ENCODE data around the gene EBLN2. TPM values are rescaled to one million over a fixed set of nuclear protein-coding genes. Genes with fewer than 3 reads are reported as not detected.

Gene EBLN2
- 1 to 10 TPM; 6.2 to 6.3 TPM for total RNA-seq

DNA sequence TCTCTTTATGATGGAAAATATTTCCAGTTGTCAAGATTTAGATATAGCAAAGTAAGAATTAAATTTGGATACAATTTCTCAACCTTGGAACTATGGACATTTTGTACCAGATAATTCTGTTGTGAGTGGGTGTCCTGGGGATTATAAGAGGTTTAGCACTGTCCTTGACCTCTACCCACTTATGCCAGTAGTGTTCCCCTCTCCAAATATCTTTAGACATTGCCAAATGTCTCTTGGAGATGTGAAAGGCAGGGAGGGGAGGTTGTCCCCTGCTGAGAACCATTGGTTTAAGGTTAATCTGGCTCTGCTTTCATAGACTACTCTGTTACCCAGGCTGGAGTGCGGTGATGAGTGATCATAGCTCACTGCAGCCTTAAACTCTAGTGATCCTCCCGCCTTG lies at the start of gene EBLN2:
Gene EBLN2 (plus strand): TSS at position 244 of the 400 bp plus-strand sequence. CDS start 423 bp downstream, outside the sequence.
- ATAC-seq (ENCODE audit: low read depth) = no peak
- peaks cover 17% of the 10 kb centered on the region for H3K36me3 Mint-ChIP-seq
- H3K9me3 Mint-ChIP-seq = no peaks in the 10 kb centered on the region
- DNase-seq = no peak
- peaks cover 2% of the 10 kb centered on the region for H3K4me1 Mint-ChIP-seq
- POLR2A ChIA-PET = no interaction called here
- H3K27me3 Mint-ChIP-seq = no peaks in the 10 kb centered on the region
- no peak within 1 kb of the TSS for H3K27ac Mint-ChIP-seq
- no peak within 1 kb of the TSS for H3K4me3 Mint-ChIP-seq

- Mint-ChIP-seq H3K4me3 (no peak overlapping the region), H3K27me3 (no peaks in the 10 kb centered on the region)
- POLR2A ChIA-PET = no interaction called here
These were observed 43.2 kb upstream of the EBLN2 start for GRCh38 chr3:73018298-73018697.

DNA sequence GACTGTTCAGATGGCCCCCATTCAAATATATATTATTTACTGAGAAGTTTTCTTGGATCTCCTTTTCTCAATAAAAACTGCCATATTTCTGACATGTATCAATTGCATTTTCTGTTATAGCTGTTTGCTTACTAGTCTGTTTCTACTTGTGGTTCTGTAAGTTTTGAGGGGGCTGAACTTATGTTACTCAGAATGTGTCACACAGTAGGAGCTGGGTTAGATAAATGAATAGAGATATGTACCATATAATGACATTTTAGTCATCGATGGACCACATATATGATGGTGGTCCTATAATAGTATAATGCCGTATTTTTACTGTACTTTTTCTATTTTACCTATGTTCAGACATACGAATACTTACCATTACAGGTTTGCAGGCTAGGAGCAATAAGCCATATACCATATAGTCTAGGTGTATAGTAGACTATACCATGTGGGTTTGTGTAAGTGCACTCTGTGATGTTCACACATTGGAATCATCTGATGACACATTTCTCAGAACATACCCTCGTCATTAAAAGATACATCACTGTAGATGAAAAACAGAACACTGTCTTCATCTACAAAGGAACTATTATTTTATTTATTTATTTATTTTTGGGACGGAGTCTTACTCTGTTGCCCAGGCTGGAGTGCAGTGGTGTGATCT lies 42.5 kb upstream of the EBLN2 start:
- no peak for DNase-seq
- H3K36me3 Mint-ChIP-seq = peaks cover 30% of the 10 kb centered on the region
- H3K27ac Mint-ChIP-seq = no peak overlapping the region
- no peak for ATAC-seq (ENCODE audit: low read depth)
- POLR2A ChIA-PET = no interaction called here
- peaks cover 19% of the 10 kb centered on the region for H3K4me1 Mint-ChIP-seq
- no peaks in the 10 kb centered on the region for H3K27me3 Mint-ChIP-seq
- no peak overlapping the region for H3K4me3 Mint-ChIP-seq
- H3K9me3 Mint-ChIP-seq = no peaks in the 10 kb centered on the region

More at GRCh38 chr3:73018298-73018697, 43.2 kb upstream of the EBLN2 start:
- Mint-ChIP-seq H3K9me3 (no peaks in the 10 kb centered on the region), H3K36me3 (peaks cover 31% of the 10 kb centered on the region), H3K4me1 (peaks cover 19% of the 10 kb centered on the region), H3K27ac (no peak overlapping the region)
- DNase-seq (no peak), ATAC-seq (ENCODE audit: low read depth) (no peak)

DNA sequence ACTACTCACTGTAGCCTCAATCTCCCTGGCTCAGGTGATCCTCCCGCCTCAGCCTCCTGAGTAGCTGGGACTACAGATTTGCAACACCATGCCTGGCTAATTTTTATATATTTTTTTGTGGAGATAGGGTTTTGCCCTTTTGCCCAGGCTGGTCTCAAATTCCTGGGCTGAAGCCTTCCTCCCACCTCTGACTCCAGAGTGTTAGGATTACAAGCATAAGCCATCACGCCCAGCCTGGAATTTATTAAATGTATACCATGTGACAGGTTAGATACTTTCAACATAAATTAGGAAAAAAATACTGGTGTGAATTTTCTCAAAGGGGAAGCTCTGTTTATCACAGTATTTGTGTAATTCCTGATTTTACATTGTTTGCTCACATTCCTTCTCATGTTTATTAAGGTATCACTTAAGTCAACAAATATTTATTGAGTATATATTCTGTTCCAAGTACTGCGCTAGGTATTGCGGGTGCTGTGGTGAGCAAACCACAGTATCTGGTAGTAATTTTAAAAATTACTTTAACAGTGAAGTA lies 40.1 kb upstream of the EBLN2 start:
- DNase-seq = no peak
- ATAC-seq (ENCODE audit: low read depth) = no peak
- Mint-ChIP-seq H3K27ac (no peak overlapping the region), H3K36me3 (peaks cover 29% of the 10 kb centered on the region), H3K4me3 (no peak overlapping the region), H3K4me1 (peaks cover 26% of the 10 kb centered on the region), H3K9me3 (no peaks in the 10 kb centered on the region), H3K27me3 (no peaks in the 10 kb centered on the region)
- POLR2A ChIA-PET = no interaction called here

DNA sequence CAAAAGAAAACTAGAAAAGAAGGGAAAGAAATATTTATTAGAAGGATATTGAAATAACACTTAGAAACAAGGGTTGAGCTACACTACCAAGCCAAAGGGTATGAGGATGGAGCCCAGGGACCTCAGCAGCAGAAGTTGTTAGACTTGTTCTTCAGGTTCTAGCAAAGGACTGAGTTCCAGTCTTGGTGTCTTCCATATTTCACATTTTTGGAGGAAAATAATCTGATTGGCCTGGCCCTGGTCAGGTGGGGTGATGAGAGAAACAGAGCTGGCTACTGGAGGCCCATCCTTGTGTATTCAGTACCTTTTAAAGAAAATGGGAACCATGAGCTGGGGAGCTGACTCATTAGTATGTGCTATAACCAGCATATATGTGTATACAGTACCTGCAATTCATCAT lies 36.6 kb upstream of the EBLN2 start:
- no peak overlapping the region for H3K4me3 Mint-ChIP-seq
- H3K27me3 Mint-ChIP-seq = no peaks in the 10 kb centered on the region
- H3K27ac Mint-ChIP-seq = no peak overlapping the region
- H3K4me1 Mint-ChIP-seq = peaks cover 31% of the 10 kb centered on the region
- POLR2A ChIA-PET = no interaction called here
- ATAC-seq (ENCODE audit: low read depth) (no peak), DNase-seq (no peak)
- H3K9me3 Mint-ChIP-seq = no peaks in the 10 kb centered on the region
- H3K36me3 Mint-ChIP-seq = peaks cover 35% of the 10 kb centered on the region

DNA sequence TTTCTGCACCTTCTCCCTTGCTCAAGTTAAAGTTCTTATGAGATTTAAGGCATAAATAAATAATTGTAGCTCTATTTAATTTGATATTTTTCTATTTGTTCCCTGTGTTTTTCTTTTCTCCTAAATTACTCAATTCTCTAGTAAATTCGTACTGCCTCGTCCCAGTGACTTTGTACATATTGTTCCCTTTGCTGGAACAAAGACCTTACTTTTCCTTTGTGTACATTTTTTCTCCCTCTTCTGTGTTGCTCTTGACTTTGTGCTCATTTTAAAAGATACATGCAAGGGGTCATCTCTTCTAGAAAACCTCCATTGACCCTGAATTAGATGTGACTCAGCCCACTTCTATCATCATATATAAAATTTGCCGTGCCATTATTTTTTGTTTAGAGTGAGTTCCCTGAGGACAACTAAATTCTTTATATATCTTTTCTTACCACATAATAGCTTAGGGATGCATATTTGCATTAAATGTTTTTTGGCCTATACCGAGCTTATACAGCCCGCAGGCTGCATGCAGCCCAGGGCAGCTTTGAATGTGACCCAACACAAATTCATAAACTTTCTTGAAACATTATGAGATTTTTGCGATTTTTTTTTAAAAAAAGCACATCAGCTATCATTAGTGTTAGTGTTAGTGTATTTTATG lies 35.2 kb upstream of the EBLN2 start:
- ATAC-seq (ENCODE audit: low read depth) (no peak), DNase-seq (no peak)
- Mint-ChIP-seq H3K4me3 (no peak overlapping the region), H3K36me3 (peaks cover 48% of the 10 kb centered on the region), H3K27me3 (no peaks in the 10 kb centered on the region), H3K9me3 (peaks cover 1% of the 10 kb centered on the region), H3K4me1 (peaks cover 27% of the 10 kb centered on the region), H3K27ac (no peak overlapping the region)
- POLR2A ChIA-PET = interaction anchor here (0.6 to 1.0 kb wide), 2 partner anchors 9 to 20 kb away, joined by 3 to 5 read pairs; no protein-coding TSS in a partner anchor

DNA sequence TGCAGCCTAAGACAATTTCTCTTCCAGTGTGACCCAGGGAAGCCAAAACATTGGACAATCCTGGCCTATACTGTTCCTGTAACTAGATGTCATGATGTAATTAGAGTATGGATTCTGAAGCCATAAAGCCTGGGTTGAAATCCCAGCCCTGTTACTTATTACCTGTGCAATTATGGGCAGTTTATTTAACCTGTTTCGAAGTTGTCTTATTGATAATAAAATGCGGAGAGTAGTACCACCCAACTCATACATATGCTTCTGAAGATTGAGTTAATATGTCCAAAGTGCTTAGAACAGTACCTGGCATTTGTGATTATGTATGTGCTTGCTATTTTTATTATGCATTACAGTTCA lies 34.7 kb upstream of the EBLN2 start:
- Mint-ChIP-seq H3K4me3 (no peak overlapping the region), H3K4me1 (peaks cover 27% of the 10 kb centered on the region), H3K9me3 (peaks cover 1% of the 10 kb centered on the region), H3K27me3 (no peaks in the 10 kb centered on the region), H3K36me3 (peaks cover 48% of the 10 kb centered on the region), H3K27ac (no peak overlapping the region)
- POLR2A ChIA-PET = interaction anchor here (0.6 kb wide), 1 partner anchor 20 kb away, joined by 5 read pairs; no protein-coding TSS in a partner anchor
- ATAC-seq (ENCODE audit: low read depth) (no peak), DNase-seq (no peak)

DNA sequence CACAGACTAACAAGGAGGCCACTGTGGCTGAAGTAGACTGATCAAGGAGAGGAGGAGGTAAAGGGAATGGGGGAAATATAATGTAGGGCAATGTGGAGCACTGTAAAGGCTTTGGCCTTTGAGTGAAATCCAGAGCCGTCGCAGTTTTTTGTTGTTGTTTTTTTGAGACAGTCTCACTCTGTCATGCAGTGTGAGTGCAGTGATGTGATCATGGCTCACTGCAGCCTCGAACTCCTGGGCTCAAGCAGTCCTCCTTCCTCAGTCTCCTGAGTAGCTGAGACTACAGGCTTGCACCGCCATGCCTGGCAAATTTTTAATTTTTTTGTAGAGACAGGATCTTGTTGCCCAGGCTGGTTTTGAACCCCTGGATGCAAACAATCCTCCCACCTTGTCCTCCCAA lies 32.7 kb upstream of the EBLN2 start:
- Mint-ChIP-seq H3K36me3 (peaks cover 46% of the 10 kb centered on the region), H3K9me3 (peaks cover 1% of the 10 kb centered on the region), H3K27ac (no peak overlapping the region), H3K4me1 (peaks cover 26% of the 10 kb centered on the region), H3K4me3 (no peak overlapping the region), H3K27me3 (no peaks in the 10 kb centered on the region)
- ATAC-seq (ENCODE audit: low read depth) = no peak
- POLR2A ChIA-PET = no interaction called here
- no peak for DNase-seq

DNA sequence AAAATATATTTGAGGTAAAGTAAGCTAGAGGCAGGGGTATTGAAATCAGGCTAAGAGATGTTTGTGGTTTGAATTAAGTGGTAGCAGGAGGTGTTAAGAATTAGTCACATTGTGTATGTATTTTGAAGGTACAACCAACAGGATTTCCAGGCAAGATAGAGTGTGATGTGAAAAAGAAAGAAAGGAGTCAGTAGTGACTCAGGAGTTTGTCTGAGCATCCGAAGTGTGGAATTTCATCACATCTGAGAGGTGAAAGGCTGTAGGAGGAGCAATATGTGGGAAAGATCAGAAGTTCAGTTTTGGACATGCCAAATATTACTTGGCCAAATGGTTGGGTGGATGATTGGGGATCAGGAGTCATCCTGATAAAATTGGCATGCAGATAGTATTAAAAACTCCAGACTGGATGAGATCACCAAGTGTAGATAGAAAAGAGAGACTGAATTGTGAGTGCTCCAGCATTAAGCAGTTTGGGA lies 32.1 kb upstream of the EBLN2 start:
- Mint-ChIP-seq H3K4me1 (peaks cover 26% of the 10 kb centered on the region), H3K9me3 (peaks cover 1% of the 10 kb centered on the region), H3K27ac (peak overlapping the region; percentile 2), H3K27me3 (no peaks in the 10 kb centered on the region), H3K4me3 (no peak overlapping the region), H3K36me3 (peaks cover 46% of the 10 kb centered on the region)
- DNase-seq = no peak
- POLR2A ChIA-PET = no interaction called here
- peak; percentile 22 for ATAC-seq (ENCODE audit: low read depth)

- Mint-ChIP-seq H3K4me3 (no peak overlapping the region), H3K27ac (no peak overlapping the region), H3K36me3 (peaks cover 48% of the 10 kb centered on the region)
These were observed 31.3 kb upstream of the EBLN2 start for GRCh38 chr3:73030073-73030597.

GRCh38 chr3:73031573-73032103 lies 29.8 kb upstream of the EBLN2 start:
- peaks cover 19% of the 10 kb centered on the region for H3K4me1 Mint-ChIP-seq
- POLR2A ChIA-PET = no interaction called here
- no peak overlapping the region for H3K27ac Mint-ChIP-seq
- ATAC-seq (ENCODE audit: low read depth) = no peak
- H3K4me3 Mint-ChIP-seq = no peak overlapping the region
- no peak for DNase-seq
- peaks cover 44% of the 10 kb centered on the region for H3K36me3 Mint-ChIP-seq
- no peaks in the 10 kb centered on the region for H3K27me3 Mint-ChIP-seq
- H3K9me3 Mint-ChIP-seq = peaks cover 1% of the 10 kb centered on the region

More at GRCh38 chr3:73030073-73030597, 31.3 kb upstream of the EBLN2 start:
- Mint-ChIP-seq H3K4me1 (peaks cover 22% of the 10 kb centered on the region), H3K9me3 (peaks cover 1% of the 10 kb centered on the region), H3K27me3 (no peaks in the 10 kb centered on the region)
- DNase-seq (no peak), ATAC-seq (ENCODE audit: low read depth) (no peak)
- POLR2A ChIA-PET = no interaction called here

DNA sequence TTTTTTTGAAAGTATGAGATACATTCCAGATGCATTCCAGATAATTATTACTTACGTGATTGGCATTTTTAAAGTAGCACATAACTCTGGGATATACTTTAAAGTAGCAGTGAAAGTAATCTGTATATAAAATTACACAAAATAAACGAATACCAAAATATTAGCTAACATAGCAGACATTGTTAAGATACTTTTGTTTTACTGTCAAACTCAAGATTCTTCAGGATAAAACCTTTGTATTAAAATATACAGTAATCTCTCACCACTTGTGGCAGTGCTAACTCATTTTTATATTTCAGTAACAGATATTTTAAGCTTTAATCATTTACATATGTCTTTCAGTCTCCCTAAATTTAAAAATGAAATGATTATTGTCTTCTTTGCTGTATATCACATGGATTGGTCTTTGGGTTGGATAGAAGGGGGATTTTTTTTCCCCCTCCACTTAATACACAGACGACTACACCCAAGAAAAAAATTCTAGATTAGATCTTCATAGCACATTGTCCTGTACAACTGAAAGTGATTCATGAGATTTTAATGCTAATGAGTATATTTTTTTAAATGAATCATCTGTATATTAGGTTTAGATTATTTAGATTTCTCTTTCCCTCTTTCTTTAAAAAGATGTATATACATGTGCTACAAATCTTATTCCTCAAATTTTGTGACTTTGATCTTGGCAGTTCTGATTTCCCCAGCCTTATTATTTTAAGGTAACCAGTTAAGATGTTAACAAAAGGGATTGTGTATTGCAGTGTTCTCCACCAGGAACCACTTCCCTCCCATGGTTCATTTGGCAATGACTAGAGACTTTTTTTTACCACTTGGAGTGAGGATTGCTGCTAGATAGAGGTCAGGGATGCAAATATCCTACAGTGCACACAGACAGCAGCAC lies 24.5 kb upstream of the EBLN2 start:
- no peak for ATAC-seq (ENCODE audit: low read depth)
- H3K27ac Mint-ChIP-seq = no peak overlapping the region

GRCh38 chr3:73041537-73041936 lies 19.9 kb upstream of the EBLN2 start:
- POLR2A ChIA-PET = no interaction called here
- H3K36me3 Mint-ChIP-seq = peaks cover 5% of the 10 kb centered on the region
- no peak for ATAC-seq (ENCODE audit: low read depth)

More for the DNA sequence above, 24.5 kb upstream of the EBLN2 start:
- no peak for DNase-seq
- Mint-ChIP-seq H3K4me3 (no peak overlapping the region), H3K36me3 (peaks cover 15% of the 10 kb centered on the region), H3K27me3 (no peaks in the 10 kb centered on the region), H3K4me1 (peaks cover 13% of the 10 kb centered on the region), H3K9me3 (no peaks in the 10 kb centered on the region)
- POLR2A ChIA-PET = no interaction called here

More at GRCh38 chr3:73041537-73041936, 19.9 kb upstream of the EBLN2 start:
- DNase-seq = no peak
- no peaks in the 10 kb centered on the region for H3K9me3 Mint-ChIP-seq
- no peaks in the 10 kb centered on the region for H3K27me3 Mint-ChIP-seq
- H3K27ac Mint-ChIP-seq = no peak overlapping the region
- peaks cover 20% of the 10 kb centered on the region for H3K4me1 Mint-ChIP-seq
- no peak overlapping the region for H3K4me3 Mint-ChIP-seq
